NCI-H2107 (cell line): ENCODE results near the gene ZCCHC4.

Experiments used
- DNase-seq: peaks from one replicate; lab custom pipeline; 2025; lab: John Stamatoyannopoulos, UW

Gene ZCCHC4

DNA sequence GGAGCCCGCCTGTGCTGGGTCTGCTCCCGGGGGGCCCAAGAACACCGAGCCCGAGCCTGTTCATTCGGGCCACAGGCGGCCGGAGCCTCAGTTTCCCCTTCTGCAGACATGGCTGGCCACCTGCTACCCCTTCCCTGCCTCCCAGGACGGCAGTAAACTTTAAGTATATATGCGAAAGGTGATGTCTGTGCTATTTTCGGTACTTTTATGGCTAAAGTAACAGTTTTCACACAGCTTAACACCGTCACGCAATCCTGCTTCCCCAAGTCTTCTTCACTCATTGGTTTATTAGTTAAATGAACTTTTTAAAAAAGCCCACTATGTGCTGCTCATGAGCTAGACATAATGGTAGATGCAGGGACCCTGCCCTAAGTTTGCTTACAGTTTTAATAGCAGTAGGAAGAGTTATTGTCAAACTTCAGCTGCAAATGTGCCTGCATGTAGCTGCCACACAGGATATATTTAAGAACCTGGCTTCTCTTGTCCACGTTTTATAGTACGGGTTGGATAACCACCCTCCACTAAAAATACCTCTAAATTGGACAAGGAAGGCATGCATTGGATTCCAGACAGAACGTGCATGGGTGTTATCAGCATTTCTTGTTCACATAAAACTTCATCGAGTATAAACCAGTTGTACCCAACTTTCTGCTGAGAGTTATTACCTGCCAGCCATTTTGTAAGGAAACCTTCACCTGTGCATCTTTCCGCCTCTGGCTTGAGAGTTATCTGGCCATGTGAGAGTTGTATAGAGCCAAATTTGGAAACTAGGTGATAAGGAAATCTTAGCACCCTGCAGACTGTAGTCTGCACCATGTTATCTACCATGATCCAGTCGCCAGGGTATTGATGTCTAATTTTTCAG, 65.2 kb downstream of the ZCCHC4 start:
- no peak for DNase-seq

GRCh38 chr4:25378437-25378743, 65.8 kb downstream of the ZCCHC4 start:
- DNase-seq, result no peak

GRCh38 chr4:25379591-25379990, 67.0 kb downstream of the ZCCHC4 start:
- no peak for DNase-seq

- DNase-seq, result no peak
Measured at GRCh38 chr4:25383647-25384046, 71.1 kb downstream of the ZCCHC4 start.

DNA sequence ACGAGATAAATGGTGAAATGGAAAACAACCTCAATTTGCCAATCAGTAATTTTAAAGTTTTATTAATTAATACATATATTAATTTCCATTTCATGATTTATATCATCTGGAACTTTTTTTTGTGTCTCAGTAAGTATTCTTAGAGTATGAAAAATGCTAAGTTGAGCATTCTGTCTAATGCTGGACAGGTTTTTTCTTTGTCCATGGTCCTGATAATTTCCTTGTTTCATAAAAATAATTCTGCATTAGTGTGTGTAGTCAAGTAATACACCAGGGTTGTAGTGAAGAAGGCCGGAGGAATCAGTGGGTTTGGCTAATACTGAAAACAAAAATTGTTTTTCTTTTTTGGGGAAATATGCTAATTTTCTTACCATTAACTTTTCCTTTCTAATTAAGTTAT, 74.4 kb downstream of the ZCCHC4 start:
- no peak for DNase-seq

DNA sequence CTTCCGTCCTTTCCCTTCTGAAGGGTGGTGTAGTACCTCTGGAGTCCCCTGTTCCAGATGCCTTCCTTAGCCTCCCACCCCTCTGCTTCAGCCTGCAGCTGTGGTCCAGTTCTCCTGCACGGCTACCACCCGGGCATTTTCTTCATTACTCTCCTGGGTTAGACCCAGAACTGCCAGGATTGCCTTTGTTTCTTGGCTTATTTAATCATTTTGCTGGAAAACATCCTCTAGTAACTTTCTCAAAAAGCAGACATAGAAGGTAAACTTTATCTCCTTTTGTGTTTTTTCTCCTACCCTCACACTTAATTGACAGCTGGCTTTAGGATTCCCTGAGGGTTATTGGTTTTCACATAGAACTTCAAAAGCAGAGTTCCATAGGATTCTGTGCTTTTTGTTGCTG, 84.7 kb downstream of the ZCCHC4 start:
- no peak for DNase-seq

GRCh38 chr4:25399510-25399909, 86.9 kb downstream of the ZCCHC4 start:
- no peak for DNase-seq

GRCh38 chr4:25401066-25401465, 88.5 kb downstream of the ZCCHC4 start:
- DNase-seq, result no peak

- no peak for DNase-seq
Measured at GRCh38 chr4:25402521-25402920, 89.9 kb downstream of the ZCCHC4 start.

DNA sequence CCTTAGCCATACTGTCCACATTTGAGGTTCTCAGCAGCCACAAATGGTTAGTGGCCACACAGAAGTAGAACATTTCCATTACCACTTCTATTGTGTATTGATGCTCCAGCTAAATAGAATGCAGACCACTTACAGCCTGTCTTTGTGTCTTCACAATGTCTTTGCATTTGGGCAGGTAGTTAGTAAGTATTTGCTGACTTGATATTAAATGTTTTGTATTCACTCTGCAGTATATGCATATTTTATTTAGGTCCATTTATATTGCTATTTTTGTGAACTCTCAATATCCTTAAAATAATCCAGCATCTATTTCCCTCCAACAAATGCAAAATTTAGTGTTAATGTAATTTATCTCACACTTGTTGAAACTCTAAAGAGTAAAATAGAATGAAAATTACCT, 91.1 kb downstream of the ZCCHC4 start:
- no peak for DNase-seq

DNA sequence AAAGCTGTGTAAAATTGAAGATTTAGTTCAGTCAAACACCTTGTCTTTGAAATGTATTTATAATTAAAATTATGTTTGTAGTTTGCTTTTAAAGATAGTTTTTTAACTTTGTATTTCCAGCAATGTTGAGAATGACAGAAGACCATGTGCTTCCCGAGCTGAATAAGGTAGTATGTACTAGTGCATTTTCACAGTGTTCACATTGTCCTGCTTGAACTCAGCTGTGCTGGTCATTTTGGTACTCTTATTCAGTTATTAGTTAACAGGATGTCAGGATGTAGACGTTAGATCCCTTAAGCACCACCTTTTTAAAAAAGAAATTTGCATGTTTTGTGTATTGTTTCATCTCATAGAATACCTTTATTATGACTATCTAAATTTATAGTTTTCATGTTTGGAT, 92.9 kb downstream of the ZCCHC4 start:
- no peak for DNase-seq

DNA sequence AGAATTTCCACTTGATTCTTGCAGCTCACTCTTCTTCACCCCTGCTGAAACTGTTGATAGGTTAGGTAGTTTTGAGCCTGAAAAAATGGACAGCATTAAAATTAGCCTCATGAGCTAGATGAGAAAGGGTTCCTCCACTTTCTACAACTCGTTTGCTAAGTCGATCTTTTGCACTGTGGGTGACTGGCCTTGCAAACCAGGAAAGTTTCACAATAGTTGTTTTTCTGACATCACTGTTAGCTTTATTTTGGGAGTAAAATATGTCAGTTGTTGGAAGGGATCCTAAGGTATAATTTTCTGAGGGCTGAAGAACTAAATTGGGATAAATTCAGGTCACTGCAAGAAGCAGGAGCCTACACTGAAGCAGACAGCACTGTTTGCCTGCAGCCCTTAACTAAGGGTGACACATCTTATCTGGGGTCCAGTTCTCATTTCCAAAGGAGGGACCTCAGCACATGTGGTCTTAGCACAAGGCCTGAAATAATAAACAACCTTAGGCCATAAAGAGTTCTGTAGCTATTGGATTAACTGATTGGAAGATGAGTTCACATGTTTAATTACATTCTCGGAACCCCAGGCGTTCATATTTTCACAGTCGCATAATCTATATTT, 93.6 kb downstream of the ZCCHC4 start:
- DNase-seq, result no peak

DNA sequence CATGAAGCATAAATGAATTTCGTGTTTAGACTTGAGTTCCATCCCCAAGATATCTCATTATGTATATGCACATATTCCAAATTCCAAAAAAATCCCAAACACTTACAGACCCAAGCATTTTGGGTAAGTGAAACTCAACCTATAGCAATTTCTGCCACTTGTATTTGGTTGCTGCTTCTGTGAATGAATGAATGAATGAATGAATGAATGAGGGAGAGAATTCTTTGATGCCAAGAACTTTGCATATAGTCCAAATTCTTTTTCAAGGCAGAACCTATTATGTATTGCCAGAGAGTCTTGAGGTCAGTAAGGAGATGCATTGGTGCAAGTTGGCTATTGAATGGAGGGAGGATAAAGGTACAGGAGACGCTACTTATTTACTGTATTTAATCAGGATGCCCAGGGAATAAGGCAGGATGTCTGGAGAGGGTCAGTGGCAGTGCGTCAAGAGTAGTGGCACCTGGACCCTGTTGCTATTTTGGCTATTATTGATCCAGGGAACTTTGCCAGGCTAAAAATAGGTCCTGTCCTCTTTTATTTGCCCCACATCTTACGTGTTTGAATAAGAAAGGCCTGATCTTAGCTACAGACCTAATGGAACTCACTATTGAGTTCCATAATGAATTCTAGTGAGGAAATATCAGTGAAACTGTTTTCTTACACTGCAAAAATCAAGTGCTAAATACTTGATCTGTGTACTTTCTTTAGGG, 98.4 kb downstream of the ZCCHC4 start:
- no peak for DNase-seq

- DNase-seq, result no peak
Measured at GRCh38 chr4:25413261-25413660, 100.7 kb downstream of the ZCCHC4 start.

GRCh38 chr4:25417014-25417413, 104.4 kb downstream of the ZCCHC4 start:
- no peak for DNase-seq
